BE2C (cell line): ENCODE results near the gene TRDMT1.

ENCODE experiments used
- DNase-seq: peaks from one replicate; pipeline ENCODE4 v3.0.0-alpha.2; 2020
- H3K27me3 ChIP-seq: fragments of 250-450 bp; sonication (Bioruptor Pico); 2 replicates; pipeline ENCODE4 v1.5.1; 2020; ENCODE audit warnings: mild to moderate bottlenecking
- H3K36me3 ChIP-seq: fragments of 250-450 bp; sonication (Bioruptor Pico); 2 replicates; pipeline ENCODE4 v1.5.1; 2020; ENCODE audit warnings: mild to moderate bottlenecking
- H3K4me1 ChIP-seq: fragments of 250-450 bp; sonication (Bioruptor Pico); 2 replicates; pipeline ENCODE4 v1.5.1; 2020
- H3K4me3 ChIP-seq: 2 replicates; pipeline ENCODE4 v1.5.1; 2011; ENCODE audit warnings: low read depth, low read length
- H3K9me3 ChIP-seq: fragments of 250-450 bp; sonication (Bioruptor Pico); 2 replicates; pipeline ENCODE4 v1.5.1; 2020
- CTCF ChIP-seq: IDR thresholded peaks from 2 replicates; pipeline ENCODE4 v1.5.1; 2012; ENCODE audit warnings: mild to moderate bottlenecking, low read depth, low read length

TRDMT1 gene

GRCh38 chr10:17126327-17126726 is 75.1 kb downstream of the TRDMT1 start:
- H3K9me3 ChIP-seq, result no peaks in the 10 kb centered on the region
- H3K4me3 ChIP-seq, result no peak overlapping the region
- no peak for TF ChIP-seq CTCF
- no peak for DNase-seq
- no peaks in the 10 kb centered on the region for H3K27me3 ChIP-seq
- no peaks in the 10 kb centered on the region for H3K4me1 ChIP-seq
- no peaks in the 10 kb centered on the region for H3K36me3 ChIP-seq

GRCh38 chr10:17125206-17125893 is 76.1 kb downstream of the TRDMT1 start:
- DNase-seq, result no peak
- no peak overlapping the region for H3K4me3 ChIP-seq
- no peaks in the 10 kb centered on the region for H3K4me1 ChIP-seq
- no peak for TF ChIP-seq CTCF
- H3K9me3 ChIP-seq, result no peaks in the 10 kb centered on the region
- H3K36me3 ChIP-seq, result no peaks in the 10 kb centered on the region
- H3K27me3 ChIP-seq, result no peaks in the 10 kb centered on the region

GRCh38 chr10:17123961-17124360 is 77.5 kb downstream of the TRDMT1 start:
- Histone ChIP-seq H3K4me3 (no peak overlapping the region), H3K4me1 (no peaks in the 10 kb centered on the region), H3K9me3 (no peaks in the 10 kb centered on the region), H3K36me3 (no peaks in the 10 kb centered on the region), H3K27me3 (no peaks in the 10 kb centered on the region)
- no peak for TF ChIP-seq CTCF
- no peak for DNase-seq

GRCh38 chr10:17122726-17123661 is 78.5 kb downstream of the TRDMT1 start:
- no peaks in the 10 kb centered on the region for H3K36me3 ChIP-seq
- H3K4me1 ChIP-seq, result no peaks in the 10 kb centered on the region
- no peak overlapping the region for H3K4me3 ChIP-seq
- no peak for TF ChIP-seq CTCF
- no peaks in the 10 kb centered on the region for H3K27me3 ChIP-seq
- no peaks in the 10 kb centered on the region for H3K9me3 ChIP-seq
- no peak for DNase-seq

GRCh38 chr10:17122052-17122451 is 79.4 kb downstream of the TRDMT1 start:
- no peaks in the 10 kb centered on the region for H3K27me3 ChIP-seq
- no peaks in the 10 kb centered on the region for H3K36me3 ChIP-seq
- H3K4me3 ChIP-seq, result no peak overlapping the region
- no peak for TF ChIP-seq CTCF
- no peak for DNase-seq
- H3K4me1 ChIP-seq, result no peaks in the 10 kb centered on the region
- no peaks in the 10 kb centered on the region for H3K9me3 ChIP-seq

- Histone ChIP-seq H3K4me1 (no peaks in the 10 kb centered on the region; the same call in 1 of the 2 replicates), H3K36me3 (no peaks in the 10 kb centered on the region), H3K9me3 (no peaks in the 10 kb centered on the region), H3K27me3 (no peaks in the 10 kb centered on the region), H3K4me3 (no peak overlapping the region)
- no peak for TF ChIP-seq CTCF
- DNase-seq, result no peak
Observed at GRCh38 chr10:17120694-17121093, 80.8 kb downstream of the TRDMT1 start.
